WTC11 (cell line): ENCODE data around the gene GNAI3. TPM values are rescaled to one million over a fixed set of nuclear protein-coding genes. Genes with fewer than 3 reads are reported as not detected.

Experiments used
- ATAC-seq: fragments of 200-7000 bp; cut with Tn5 transposase; 2 replicates; pipeline ENCODE4 v1.10.0; 2021; ENCODE audit warnings: mild to moderate bottlenecking, moderate library complexity
- CTCF ChIA-PET: fragments of 300-600 bp; sonication (Branson Sonifier 250); formaldehyde crosslinking; loops from one replicate; lab custom pipeline; 2021; ENCODE audit warnings: antibody characterized with exemption; lab: Charles Lee
- POLR2A ChIA-PET: fragments of 350-600 bp; sonication (Branson Sonifier 250); formaldehyde crosslinking; loops from one replicate; lab custom pipeline; 2021; ENCODE audit warnings: antibody characterized with exemption; lab: Charles Lee
- DNase-seq: peaks from one replicate; pipeline ENCODE4 v3.0.0; 2021; ENCODE audit warnings: low spot score
- H3K27ac Mint-ChIP-seq: 2 replicates; pipeline ENCODE4 v1.8.0; 2021; ENCODE audit warnings: mixed read lengths
- H3K27me3 Mint-ChIP-seq: 2 replicates; pipeline ENCODE4 v1.8.0; 2021; ENCODE audit warnings: low read depth, mild to moderate bottlenecking, moderate library complexity, mixed read lengths
- H3K36me3 Mint-ChIP-seq: 2 replicates; pipeline ENCODE4 v1.8.0; 2021; ENCODE audit warnings: mixed read lengths
- H3K4me1 Mint-ChIP-seq: 2 replicates; pipeline ENCODE4 v1.8.0; 2022; ENCODE audit warnings: mixed read lengths
- H3K4me3 Mint-ChIP-seq: 2 replicates; pipeline ENCODE4 v1.8.0; 2021; ENCODE audit warnings: mild to moderate bottlenecking, moderate library complexity, mixed read lengths
- H3K9me3 Mint-ChIP-seq: 2 replicates; pipeline ENCODE4 v1.8.0; 2021; ENCODE audit warnings: mixed read lengths
- ATF1 ChIP-seq: sonication (generic); formaldehyde crosslinking; IDR thresholded peaks from 2 replicates; pipeline ENCODE4 v1.8.1; 2023; ENCODE audit warnings: mild to moderate bottlenecking, moderate library complexity, missing genetic modification reagents
- CBFB ChIP-seq: sonication (generic); formaldehyde crosslinking; IDR thresholded peaks from 2 replicates; pipeline ENCODE4 v1.8.1; 2022; ENCODE audit warnings: mild to moderate bottlenecking, low read depth, missing genetic modification reagents
- ELF4 ChIP-seq: sonication (generic); formaldehyde crosslinking; IDR thresholded peaks from 2 replicates; pipeline ENCODE4 v1.8.1; 2022; ENCODE audit warnings: low read depth, mild to moderate bottlenecking, moderate library complexity, missing genetic modification reagents
- GRHL2 ChIP-seq: fragments of 250-450 bp; sonication (Bioruptor Pico); IDR thresholded peaks from 2 replicates; pipeline ENCODE4 v1.8.0; 2022; ENCODE audit warnings: mild to moderate bottlenecking, moderate library complexity; ENCODE audit not compliant: insufficient replicate concordance, severe bottlenecking
- HMGA2 ChIP-seq: fragments of 250-450 bp; sonication (Bioruptor Pico); IDR thresholded peaks from 2 replicates; pipeline ENCODE4 v1.4.0; 2021; ENCODE audit warnings: mild to moderate bottlenecking, moderate library complexity
- NFATC4 ChIP-seq: fragments of 250-450 bp; sonication (Bioruptor Pico); IDR thresholded peaks from 2 replicates; pipeline ENCODE4 v1.9.0; 2021; ENCODE audit warnings: mild to moderate bottlenecking
- NFE2L1 ChIP-seq: sonication (generic); formaldehyde crosslinking; IDR thresholded peaks from 2 replicates; pipeline ENCODE4 v1.8.1; 2023; ENCODE audit warnings: missing genetic modification reagents
- NFYB ChIP-seq: sonication (generic); formaldehyde crosslinking; conservative IDR thresholded peaks from 2 replicates; pipeline ENCODE4 v1.8.0; 2022; ENCODE audit warnings: low read depth, missing genetic modification reagents
- PRRX2 ChIP-seq: fragments of 250-450 bp; sonication (Bioruptor Pico); IDR thresholded peaks from 2 replicates; pipeline ENCODE4 v1.8.0; 2021; ENCODE audit warnings: mild to moderate bottlenecking
- SMAD3 ChIP-seq: sonication (generic); formaldehyde crosslinking; IDR thresholded peaks from 2 replicates; pipeline ENCODE4 v1.8.0; 2022; ENCODE audit warnings: missing genetic modification reagents, mild to moderate bottlenecking, borderline replicate concordance
- SMAD4 ChIP-seq: sonication (generic); formaldehyde crosslinking; IDR thresholded peaks from 2 replicates; pipeline ENCODE4 v1.8.0; 2022; ENCODE audit warnings: mild to moderate bottlenecking, missing genetic modification reagents
- SOX15 ChIP-seq: fragments of 250-450 bp; sonication (Bioruptor Pico); IDR thresholded peaks from 2 replicates; pipeline ENCODE4 v1.9.0; 2021; ENCODE audit warnings: mild to moderate bottlenecking
- SP1 ChIP-seq: sonication (generic); formaldehyde crosslinking; conservative IDR thresholded peaks from 2 replicates; pipeline ENCODE4 v1.8.1; 2022; ENCODE audit warnings: missing genetic modification reagents
- TEAD1 ChIP-seq: sonication (generic); formaldehyde crosslinking; IDR thresholded peaks from 2 replicates; pipeline ENCODE4 v1.8.0; 2022; ENCODE audit warnings: mild to moderate bottlenecking, missing genetic modification reagents
- ZBTB21 ChIP-seq: sonication (generic); formaldehyde crosslinking; IDR thresholded peaks from 2 replicates; pipeline ENCODE4 v1.8.1; 2023; ENCODE audit warnings: mild to moderate bottlenecking, missing genetic modification reagents, borderline replicate concordance
- ZNF425 ChIP-seq: fragments of 250-450 bp; sonication (Bioruptor Pico); conservative IDR thresholded peaks from 2 replicates; pipeline ENCODE4 v1.9.0; 2021; ENCODE audit warnings: mild to moderate bottlenecking
- ZNF671 ChIP-seq: fragments of 250-450 bp; sonication (Bioruptor Pico); IDR thresholded peaks from 2 replicates; pipeline ENCODE4 v1.8.0; 2021; ENCODE audit warnings: mild to moderate bottlenecking
- total RNA-seq: library from RNA; stranded (reverse); gene quantifications from 3 replicates; pipeline ENCODE4 v1.2.3, GENCODE V29; 2021
- TF ChIP-seq, protein P1 (sequence below): sonication (generic); formaldehyde crosslinking; IDR thresholded peaks from 2 replicates; pipeline ENCODE4 v1.8.1; 2023; ENCODE audit warnings: mild to moderate bottlenecking, missing genetic modification reagents
- TF ChIP-seq, protein P2 (sequence below): fragments of 250-450 bp; sonication (Bioruptor Pico); IDR thresholded peaks from 2 replicates; pipeline ENCODE4 v1.9.0; 2021; ENCODE audit warnings: mild to moderate bottlenecking, borderline replicate concordance
- TF ChIP-seq, protein P3 (sequence below): sonication (generic); formaldehyde crosslinking; IDR thresholded peaks from 2 replicates; pipeline ENCODE4 v1.8.0; 2023; ENCODE audit warnings: missing genetic modification reagents

The GNAI3 gene
- total RNA-seq, 1 experiment from 2014 or later, result 7.2 TPM

DNA sequence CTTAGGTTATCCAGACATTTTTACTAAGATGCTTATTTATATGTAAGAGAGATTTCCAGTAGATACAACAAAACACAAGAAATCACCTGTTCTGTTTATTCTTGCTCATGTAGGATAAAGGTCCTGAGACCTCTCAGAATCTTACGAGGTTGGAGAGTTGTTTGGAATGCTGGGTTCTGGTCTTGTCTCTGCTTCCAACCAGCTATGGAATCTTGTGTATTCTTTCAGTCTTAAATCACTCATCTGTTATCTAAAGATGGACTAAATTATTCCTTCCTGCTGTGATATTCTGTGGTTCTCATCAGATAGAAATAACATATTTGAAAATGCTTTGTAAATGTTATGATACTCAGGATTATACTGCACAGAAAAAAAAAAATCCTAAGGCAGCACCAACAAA lies 49.7 kb downstream of the GNAI3 start:
- Mint-ChIP-seq H3K4me1 (0 out of 2 replicates have a peak, but pooled peaks cover 3% of the 10 kb centered on the region), H3K27ac (peak overlapping the region; percentile 33; the same call in 1 of the 2 replicates), H3K4me3 (no peak overlapping the region), H3K27me3 (no peaks in the 10 kb centered on the region), H3K36me3 (peaks cover 8% of the 10 kb centered on the region)
- CTCF ChIA-PET, result interaction anchor here (1.0 to 3.9 kb wide), 11 partner anchors 10 to 106 kb away, joined by 3 to 39 read pairs (median 4); no protein-coding TSS in a partner anchor
- ATAC-seq, result no peak
- TF ChIP-seq SMAD3 (CRISPR knock-in tag) (no peak), TEAD1 (CRISPR knock-in tag) (no peak), CBFB (no peak), NFYB (CRISPR knock-in tag) (no peak), ATF1 (CRISPR knock-in tag) (no peak), ZBTB21 (CRISPR knock-in tag) (no peak), NFE2L1 (CRISPR knock-in tag) (no peak), PRRX2 (no peak), ELF4 (CRISPR knock-in tag) (no peak), ZNF671 (CRISPR knock-in tag) (no peak), HMGA2 (CRISPR knock-in tag) (no peak), SP1 (no peak), ZNF425 (no peak)
- TF ChIP-seq, protein P1, sequence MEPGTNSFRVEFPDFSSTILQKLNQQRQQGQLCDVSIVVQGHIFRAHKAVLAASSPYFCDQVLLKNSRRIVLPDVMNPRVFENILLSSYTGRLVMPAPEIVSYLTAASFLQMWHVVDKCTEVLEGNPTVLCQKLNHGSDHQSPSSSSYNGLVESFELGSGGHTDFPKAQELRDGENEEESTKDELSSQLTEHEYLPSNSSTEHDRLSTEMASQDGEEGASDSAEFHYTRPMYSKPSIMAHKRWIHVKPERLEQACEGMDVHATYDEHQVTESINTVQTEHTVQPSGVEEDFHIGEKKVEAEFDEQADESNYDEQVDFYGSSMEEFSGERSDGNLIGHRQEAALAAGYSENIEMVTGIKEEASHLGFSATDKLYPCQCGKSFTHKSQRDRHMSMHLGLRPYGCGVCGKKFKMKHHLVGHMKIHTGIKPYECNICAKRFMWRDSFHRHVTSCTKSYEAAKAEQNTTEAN (CRISPR knock-in tag), result no peak
- TF ChIP-seq, protein P2, sequence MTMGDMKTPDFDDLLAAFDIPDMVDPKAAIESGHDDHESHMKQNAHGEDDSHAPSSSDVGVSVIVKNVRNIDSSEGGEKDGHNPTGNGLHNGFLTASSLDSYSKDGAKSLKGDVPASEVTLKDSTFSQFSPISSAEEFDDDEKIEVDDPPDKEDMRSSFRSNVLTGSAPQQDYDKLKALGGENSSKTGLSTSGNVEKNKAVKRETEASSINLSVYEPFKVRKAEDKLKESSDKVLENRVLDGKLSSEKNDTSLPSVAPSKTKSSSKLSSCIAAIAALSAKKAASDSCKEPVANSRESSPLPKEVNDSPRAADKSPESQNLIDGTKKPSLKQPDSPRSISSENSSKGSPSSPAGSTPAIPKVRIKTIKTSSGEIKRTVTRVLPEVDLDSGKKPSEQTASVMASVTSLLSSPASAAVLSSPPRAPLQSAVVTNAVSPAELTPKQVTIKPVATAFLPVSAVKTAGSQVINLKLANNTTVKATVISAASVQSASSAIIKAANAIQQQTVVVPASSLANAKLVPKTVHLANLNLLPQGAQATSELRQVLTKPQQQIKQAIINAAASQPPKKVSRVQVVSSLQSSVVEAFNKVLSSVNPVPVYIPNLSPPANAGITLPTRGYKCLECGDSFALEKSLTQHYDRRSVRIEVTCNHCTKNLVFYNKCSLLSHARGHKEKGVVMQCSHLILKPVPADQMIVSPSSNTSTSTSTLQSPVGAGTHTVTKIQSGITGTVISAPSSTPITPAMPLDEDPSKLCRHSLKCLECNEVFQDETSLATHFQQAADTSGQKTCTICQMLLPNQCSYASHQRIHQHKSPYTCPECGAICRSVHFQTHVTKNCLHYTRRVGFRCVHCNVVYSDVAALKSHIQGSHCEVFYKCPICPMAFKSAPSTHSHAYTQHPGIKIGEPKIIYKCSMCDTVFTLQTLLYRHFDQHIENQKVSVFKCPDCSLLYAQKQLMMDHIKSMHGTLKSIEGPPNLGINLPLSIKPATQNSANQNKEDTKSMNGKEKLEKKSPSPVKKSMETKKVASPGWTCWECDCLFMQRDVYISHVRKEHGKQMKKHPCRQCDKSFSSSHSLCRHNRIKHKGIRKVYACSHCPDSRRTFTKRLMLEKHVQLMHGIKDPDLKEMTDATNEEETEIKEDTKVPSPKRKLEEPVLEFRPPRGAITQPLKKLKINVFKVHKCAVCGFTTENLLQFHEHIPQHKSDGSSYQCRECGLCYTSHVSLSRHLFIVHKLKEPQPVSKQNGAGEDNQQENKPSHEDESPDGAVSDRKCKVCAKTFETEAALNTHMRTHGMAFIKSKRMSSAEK (CRISPR knock-in tag), result no peak
- TF ChIP-seq, protein P3, sequence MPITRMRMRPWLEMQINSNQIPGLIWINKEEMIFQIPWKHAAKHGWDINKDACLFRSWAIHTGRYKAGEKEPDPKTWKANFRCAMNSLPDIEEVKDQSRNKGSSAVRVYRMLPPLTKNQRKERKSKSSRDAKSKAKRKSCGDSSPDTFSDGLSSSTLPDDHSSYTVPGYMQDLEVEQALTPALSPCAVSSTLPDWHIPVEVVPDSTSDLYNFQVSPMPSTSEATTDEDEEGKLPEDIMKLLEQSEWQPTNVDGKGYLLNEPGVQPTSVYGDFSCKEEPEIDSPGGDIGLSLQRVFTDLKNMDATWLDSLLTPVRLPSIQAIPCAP (CRISPR knock-in tag), result no peak
- TF ChIP-seq, all 79 proteins: peak for 0
- no peak for DNase-seq
- no peaks in the 10 kb centered on the region for H3K9me3 Mint-ChIP-seq
- POLR2A ChIA-PET, result interaction anchor here (1.1 kb wide), 1 partner anchor 50 kb away, joined by 4 read pairs; the partner anchor contains the start of gene GNAI3

- TF ChIP-seq CBFB, result no peak
- no peak for TF ChIP-seq SMAD4 (CRISPR knock-in tag)
- no peak for TF ChIP-seq SOX15 (CRISPR knock-in tag)
- no peak for TF ChIP-seq GRHL2 (CRISPR knock-in tag)
- no peak for TF ChIP-seq NFATC4 (CRISPR knock-in tag)
- no peaks in the 10 kb centered on the region for H3K27me3 Mint-ChIP-seq
- CTCF ChIA-PET, result interaction anchor here (0.6 to 3.9 kb wide), 14 partner anchors 9 to 105 kb away, joined by 3 to 39 read pairs (median 3); partner anchors contain the start of genes AMPD2, GNAI3 and GNAT2
- H3K36me3 Mint-ChIP-seq, result peaks cover 5% of the 10 kb centered on the region
- H3K27ac Mint-ChIP-seq, result peak overlapping the region; percentile 61; the same call in 1 of the 2 replicates
- no peak overlapping the region for H3K4me3 Mint-ChIP-seq
- peak; percentile 58 for DNase-seq
- no peaks in the 10 kb centered on the region for H3K9me3 Mint-ChIP-seq
- POLR2A ChIA-PET, result interaction anchor here (1.1 kb wide), 1 partner anchor 50 kb away, joined by 4 read pairs; the partner anchor contains the start of gene GNAI3
- H3K4me1 Mint-ChIP-seq, result 0 out of 2 replicates have a peak, but pooled peaks cover 3% of the 10 kb centered on the region
- ATAC-seq, result peak; percentile 98
Measured at GRCh38 chr1:109598655-109599054, 50.2 kb downstream of the GNAI3 start.
